Lung (tissue), 12 donors: ENCODE results near the gene SNIP1. TPM values are rescaled to one million over a fixed set of nuclear protein-coding genes. Genes with fewer than 3 reads are reported as not detected.

Experiments used
- ATAC-seq: fragments of 200-7000 bp; cut with Tn5 transposase; one replicate; pipeline ENCODE4 v1.9.1; 2020; ENCODE audit warnings: moderate number of reproducible peaks; ENCODE audit not compliant: insufficient read depth, low FRiP score
- DNase-seq, 3 donors: peaks; one replicate each; pipeline ENCODE4 v3.0.0-alpha.2; 2013 to 2017
- H3K27ac ChIP-seq, 2 donors: one replicate each; pipeline ENCODE4 v1.5.1; 2013; ENCODE audit warnings: mild to moderate bottlenecking in 2 of 2, moderate library complexity in 2 of 2, control low read depth in 1 of 2, inconsistent platforms in 1 of 2, low read depth in 1 of 2, low read length in 1 of 2
- H3K27me3 ChIP-seq, 3 donors: one replicate each; pipeline ENCODE4 v1.5.1; 2013; ENCODE audit warnings: low read length in 2 of 3; ENCODE audit not compliant: control insufficient read depth in 3 of 3, insufficient read depth in 3 of 3
- H3K36me3 ChIP-seq, 4 donors: one replicate each; pipeline ENCODE4 v1.5.1; 2013; ENCODE audit warnings: low read length in 4 of 4, mild to moderate bottlenecking in 1 of 4, moderate library complexity in 1 of 4; ENCODE audit not compliant: control insufficient read depth in 4 of 4, insufficient read depth in 4 of 4
- H3K4me1 ChIP-seq, 5 donors: one replicate each; pipeline ENCODE4 v1.5.1; 2013; ENCODE audit warnings: low read length in 5 of 5, mild to moderate bottlenecking in 2 of 5, moderate library complexity in 1 of 5; ENCODE audit not compliant: control insufficient read depth in 5 of 5, insufficient read depth in 5 of 5
- H3K4me3 ChIP-seq: one replicate; pipeline ENCODE4 v1.5.1; 2013; ENCODE audit warnings: mild to moderate bottlenecking, control low read depth, moderate library complexity
- H3K9ac ChIP-seq, 2 donors: one replicate each; pipeline ENCODE4 v1.5.1; 2013; ENCODE audit warnings: low read length in 2 of 2, control low read depth in 1 of 2; ENCODE audit not compliant: insufficient read depth in 1 of 2
- H3K9me3 ChIP-seq, 4 donors: one replicate each; pipeline ENCODE4 v1.5.1; 2013; ENCODE audit warnings: low read length in 3 of 4, mild to moderate bottlenecking in 1 of 4, moderate library complexity in 1 of 4; ENCODE audit not compliant: control insufficient read depth in 4 of 4, insufficient read depth in 3 of 4
- WGBS, 2 donors: extraction: QIAGEN DNeasy Blood & Tissue Kit; methylation state at CpG; one replicate each; pipeline ENCODE4 v1.1.7; 2013; 5-methylcytosine and 5-hydroxymethylcytosine counted together
- polyA plus RNA-seq, 2 donors: library from polyadenylated mRNA; stranded (reverse); fragments of 200-250 nt; gene quantifications; one replicate each; pipeline ENCODE4 v1.2.1, GENCODE V29; 2013
- total RNA-seq, 2 donors: library from RNA; depleted of rRNA in 1 of 2; stranded (reverse); fragments of >200 nt in 1 of 2; gene quantifications; one replicate each; pipeline ENCODE4 v1.2.1, GENCODE V29; 2014 to 2021
- TF ChIP-seq, protein P1 (sequence below): IDR thresholded peaks from 2 replicates; pipeline ENCODE4 v1.5.1; 2012; ENCODE audit warnings: mild to moderate bottlenecking; ENCODE audit errors: control extremely low read depth, extremely low read depth
- donor health status: control.
- donor health status: control.
- donor health status: Bipolar disorder and iron deficiency.
- donor health status: healthy.
- donor health status: DM: yes; HTN: yes; CAD: no.

SNIP1 gene
- total and polyA plus RNA-seq, 4 donors, result 4.5 to 22.4 (median 9.8) TPM

DNA sequence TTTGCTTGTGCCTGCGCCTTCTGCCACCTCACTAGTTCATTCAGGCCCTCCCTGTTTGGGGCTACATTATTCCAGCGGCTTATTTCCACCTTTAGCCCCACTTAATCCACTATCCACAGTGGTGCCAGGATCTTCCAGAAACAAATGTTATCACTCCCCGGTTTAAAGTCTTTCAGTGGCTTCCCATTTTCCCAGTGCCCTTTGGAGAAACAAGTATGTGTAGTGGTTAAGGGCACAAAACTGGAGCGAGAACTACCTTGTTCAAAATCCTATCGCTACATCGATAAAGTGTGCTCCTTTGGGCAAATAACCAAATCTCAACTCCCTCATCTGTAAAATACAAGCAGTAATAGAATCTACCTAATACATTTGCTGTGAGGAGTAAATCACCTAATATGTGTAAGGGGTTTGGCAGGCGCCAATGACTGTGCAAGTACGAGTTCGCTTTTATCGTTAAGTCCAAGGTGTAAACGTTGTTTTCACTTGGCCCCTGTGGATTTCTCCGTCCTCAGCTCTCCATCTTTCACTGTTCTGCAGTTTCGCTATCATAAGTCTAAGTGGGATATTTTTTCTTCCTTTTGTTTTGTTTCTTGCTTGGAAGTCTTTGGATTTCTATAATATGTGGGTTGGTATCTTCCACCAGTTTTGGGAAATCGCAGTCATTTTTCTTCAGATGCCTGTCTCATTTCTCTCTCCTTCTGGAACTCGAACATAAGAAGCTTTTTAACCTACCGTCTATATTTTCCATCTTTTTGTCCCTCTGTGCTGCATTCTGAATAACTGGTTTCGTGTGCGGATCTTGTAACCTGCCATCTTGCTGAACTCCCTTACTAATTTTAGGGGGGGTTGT is 38.7 kb downstream of the SNIP1 start:
- TF ChIP-seq, protein P1, sequence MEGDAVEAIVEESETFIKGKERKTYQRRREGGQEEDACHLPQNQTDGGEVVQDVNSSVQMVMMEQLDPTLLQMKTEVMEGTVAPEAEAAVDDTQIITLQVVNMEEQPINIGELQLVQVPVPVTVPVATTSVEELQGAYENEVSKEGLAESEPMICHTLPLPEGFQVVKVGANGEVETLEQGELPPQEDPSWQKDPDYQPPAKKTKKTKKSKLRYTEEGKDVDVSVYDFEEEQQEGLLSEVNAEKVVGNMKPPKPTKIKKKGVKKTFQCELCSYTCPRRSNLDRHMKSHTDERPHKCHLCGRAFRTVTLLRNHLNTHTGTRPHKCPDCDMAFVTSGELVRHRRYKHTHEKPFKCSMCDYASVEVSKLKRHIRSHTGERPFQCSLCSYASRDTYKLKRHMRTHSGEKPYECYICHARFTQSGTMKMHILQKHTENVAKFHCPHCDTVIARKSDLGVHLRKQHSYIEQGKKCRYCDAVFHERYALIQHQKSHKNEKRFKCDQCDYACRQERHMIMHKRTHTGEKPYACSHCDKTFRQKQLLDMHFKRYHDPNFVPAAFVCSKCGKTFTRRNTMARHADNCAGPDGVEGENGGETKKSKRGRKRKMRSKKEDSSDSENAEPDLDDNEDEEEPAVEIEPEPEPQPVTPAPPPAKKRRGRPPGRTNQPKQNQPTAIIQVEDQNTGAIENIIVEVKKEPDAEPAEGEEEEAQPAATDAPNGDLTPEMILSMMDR, result no peak
- DNase-seq, result no peak

DNA sequence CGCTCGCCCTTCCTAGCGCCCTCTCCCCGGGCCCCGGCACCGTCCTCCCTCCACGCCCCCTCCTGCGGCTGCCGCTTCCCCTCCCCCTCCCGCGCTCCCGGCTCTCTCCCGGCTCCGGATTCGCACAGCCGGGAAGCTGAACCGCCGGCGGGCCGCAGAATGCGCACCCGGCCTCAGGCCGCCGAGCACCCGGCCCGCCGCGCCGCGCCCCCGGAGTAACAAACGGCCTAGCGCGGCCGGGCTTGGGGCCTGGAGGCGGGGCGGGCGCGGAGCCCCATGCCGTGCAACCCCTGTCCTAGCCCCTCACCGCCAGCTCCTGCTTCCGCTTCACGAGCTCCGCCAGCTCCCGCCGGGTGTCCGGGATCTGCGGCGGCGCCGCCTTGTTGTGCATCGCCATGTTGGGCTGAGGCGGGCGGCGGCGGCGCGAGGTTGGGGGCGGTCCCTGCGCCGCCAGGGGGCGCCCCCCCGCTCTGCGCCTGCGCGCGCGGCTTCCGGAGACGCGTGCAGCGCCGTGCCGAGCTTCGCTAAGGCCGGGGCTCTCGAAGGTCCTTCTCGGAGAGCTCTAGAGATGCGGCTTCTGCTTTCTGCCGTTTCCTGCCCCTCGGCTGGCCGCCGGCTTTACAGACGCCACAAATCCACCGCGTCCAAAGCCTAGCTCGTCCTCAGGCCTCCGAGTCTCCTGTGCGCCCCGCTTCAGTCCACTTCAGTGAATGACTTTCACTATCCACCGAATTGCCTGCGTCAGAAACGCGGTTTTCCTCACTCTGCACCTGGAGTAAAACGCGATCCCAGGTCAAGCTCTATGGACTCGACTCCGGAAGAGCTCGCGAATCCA is 39.5 kb downstream of the SNIP1 start, which contains the start of gene MEAF6:
Gene MEAF6, minus strand, starts transcription at position 417 of the 835 bp plus-strand sequence. Its CDS starts 20 bp downstream, at position 397.
- Histone ChIP-seq H3K9me3 (no peaks in the 10 kb centered on the region), H3K9ac (peak within 1 kb of the TSS; percentile 69 to 85), H3K27me3 (no peaks in the 10 kb centered on the region), H3K27ac (peak within 1 kb of the TSS; percentile 88 to 95), H3K4me3 (peak within 1 kb of the TSS; percentile 97), H3K4me1 (peaks cover 0 to 15% (median 4%) of the 10 kb centered on the region in 5 donors), H3K36me3 (peaks cover 0 to 5% (median under 1%) of the 10 kb centered on the region in 4 donors)
- TF ChIP-seq, protein P1, result peak; percentile 20
- ATAC-seq, result peak; percentile 99
- WGBS, 2 donors, result 0 to 1% methylated on average over 92 to 100 of the region's 100 CpGs
- peak; percentile 87 to 93 (median 90) for DNase-seq

More for the DNA sequence above, 38.7 kb downstream of the SNIP1 start:
- peaks cover 0 to 15% (median 4%) of the 10 kb centered on the region in 5 donors for H3K4me1 ChIP-seq
- ATAC-seq, result no peak
- H3K9ac ChIP-seq, result peak overlapping the region; percentile 69 to 85
- peak overlapping the region; percentile 88 to 95 for H3K27ac ChIP-seq
- 71 to 75% methylated on average over 18 of the region's 18 CpGs for WGBS, 2 donors
- H3K4me3 ChIP-seq, result peak overlapping the region; percentile 97
- no peaks in the 10 kb centered on the region for H3K9me3 ChIP-seq
- H3K36me3 ChIP-seq, result peaks cover 0 to 4% (median under 1%) of the 10 kb centered on the region in 4 donors
- H3K27me3 ChIP-seq, result no peaks in the 10 kb centered on the region

DNA sequence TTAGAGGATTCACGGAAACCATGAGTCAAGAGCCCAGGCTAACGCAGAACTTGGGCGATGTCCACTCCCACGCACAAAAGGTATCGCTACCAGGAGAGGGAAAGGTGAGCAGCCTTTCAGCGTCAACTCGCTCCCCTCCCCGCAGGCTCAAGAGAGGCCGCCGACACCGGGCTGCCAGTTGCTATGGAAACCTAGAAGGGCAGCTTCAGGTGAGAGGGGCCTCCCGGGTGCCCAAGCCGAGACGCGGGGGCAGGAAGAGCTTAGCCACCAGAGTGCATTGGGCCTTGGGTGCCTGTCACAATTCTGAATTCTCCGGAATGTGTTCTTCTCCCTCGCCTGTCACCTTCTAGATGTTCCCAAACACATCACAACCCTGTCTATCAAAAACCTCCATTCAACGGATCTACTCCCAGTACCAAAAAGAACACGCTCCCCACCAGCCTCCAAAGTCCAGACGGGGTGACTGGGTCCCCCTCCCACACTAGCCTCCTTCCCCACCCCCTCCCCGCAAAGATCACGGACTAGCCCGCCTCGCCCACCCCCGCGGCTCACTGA is 40.2 kb downstream of the SNIP1 start:
- TF ChIP-seq, protein P1, result no peak
- Histone ChIP-seq H3K36me3 (peaks cover 0 to 10% (median 4%) of the 10 kb centered on the region in 4 donors), H3K9me3 (no peaks in the 10 kb centered on the region), H3K4me3 (peak overlapping the region; percentile 97), H3K4me1 (peaks cover 0 to 15% (median 4%) of the 10 kb centered on the region in 5 donors), H3K9ac (peak overlapping the region; percentile 16 to 27), H3K27ac (peak overlapping the region; percentile 41 to 88), H3K27me3 (no peaks in the 10 kb centered on the region)
- ATAC-seq (no peak), DNase-seq (peak; percentile 33 to 48 (median 34))
- WGBS, 2 donors, result 3 to 5% methylated on average over 23 to 26 of the region's 26 CpGs
